GM12875 (cell line): Measurements from ENCODE around the gene RIBC1.
A peak's percentile ranks its signal among the peaks of the same experiment; 100 is the strongest.
"Not testable (repeated sequence)": the region's sequence is repeated elsewhere in the genome, so short reads cannot be mapped to it uniquely, and the experiment has no call there.

Experiments used
- H3K4me3 ChIP-seq: one replicate; pipeline ENCODE4 v1.5.1; 2011; ENCODE audit warnings: low read depth, low read length, control low read depth
- TF ChIP-seq, protein P1 (sequence below): IDR thresholded peaks from 2 replicates; pipeline ENCODE4 v1.5.1; 2011; ENCODE audit warnings: low read depth, mild to moderate bottlenecking, control low read depth, inconsistent platforms, low read length, moderate library complexity, borderline replicate concordance; ENCODE audit not compliant: insufficient read depth

The RIBC1 gene

DNA sequence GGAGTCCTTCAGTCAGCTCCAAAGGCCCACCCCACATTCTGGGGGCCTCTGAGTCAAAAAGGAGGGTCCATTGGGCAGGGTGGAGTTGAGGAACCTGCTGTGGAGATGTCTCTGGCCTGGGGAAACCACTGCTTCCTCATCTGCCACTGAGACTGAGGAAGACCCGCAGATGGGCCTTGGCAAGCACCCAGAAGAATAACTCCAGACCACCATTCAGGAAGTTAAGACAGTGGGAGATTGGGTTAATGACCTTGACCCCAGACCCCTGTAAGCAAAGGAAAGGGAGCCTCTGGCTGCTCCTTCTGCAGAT is 19.6 kb downstream of the RIBC1 start:
- TF ChIP-seq, protein P1, sequence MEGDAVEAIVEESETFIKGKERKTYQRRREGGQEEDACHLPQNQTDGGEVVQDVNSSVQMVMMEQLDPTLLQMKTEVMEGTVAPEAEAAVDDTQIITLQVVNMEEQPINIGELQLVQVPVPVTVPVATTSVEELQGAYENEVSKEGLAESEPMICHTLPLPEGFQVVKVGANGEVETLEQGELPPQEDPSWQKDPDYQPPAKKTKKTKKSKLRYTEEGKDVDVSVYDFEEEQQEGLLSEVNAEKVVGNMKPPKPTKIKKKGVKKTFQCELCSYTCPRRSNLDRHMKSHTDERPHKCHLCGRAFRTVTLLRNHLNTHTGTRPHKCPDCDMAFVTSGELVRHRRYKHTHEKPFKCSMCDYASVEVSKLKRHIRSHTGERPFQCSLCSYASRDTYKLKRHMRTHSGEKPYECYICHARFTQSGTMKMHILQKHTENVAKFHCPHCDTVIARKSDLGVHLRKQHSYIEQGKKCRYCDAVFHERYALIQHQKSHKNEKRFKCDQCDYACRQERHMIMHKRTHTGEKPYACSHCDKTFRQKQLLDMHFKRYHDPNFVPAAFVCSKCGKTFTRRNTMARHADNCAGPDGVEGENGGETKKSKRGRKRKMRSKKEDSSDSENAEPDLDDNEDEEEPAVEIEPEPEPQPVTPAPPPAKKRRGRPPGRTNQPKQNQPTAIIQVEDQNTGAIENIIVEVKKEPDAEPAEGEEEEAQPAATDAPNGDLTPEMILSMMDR = no peak
- peak overlapping the region; percentile 59 for H3K4me3 ChIP-seq

DNA sequence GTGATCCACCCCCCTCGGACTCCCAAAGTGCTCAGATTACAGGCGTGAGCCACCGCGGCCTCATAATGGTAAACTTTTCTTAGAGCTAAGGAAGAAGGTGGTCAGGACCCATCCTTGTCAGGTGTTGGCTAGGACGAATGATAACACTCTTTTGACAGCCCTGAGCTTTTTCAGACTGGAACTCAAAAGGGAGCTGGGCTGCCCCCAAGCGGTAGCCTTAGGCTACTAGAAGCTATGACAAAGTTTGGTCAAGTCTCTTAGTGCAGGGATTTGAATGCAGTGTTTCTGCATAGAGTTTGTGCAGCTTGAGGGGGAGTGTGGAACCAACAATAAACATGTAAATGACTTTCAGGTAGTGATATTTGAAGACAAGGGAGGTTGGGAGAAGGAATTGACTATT is 23.3 kb downstream of the RIBC1 start:
- no peak overlapping the region for H3K4me3 ChIP-seq
- TF ChIP-seq, protein P1 = peak; percentile 77

DNA sequence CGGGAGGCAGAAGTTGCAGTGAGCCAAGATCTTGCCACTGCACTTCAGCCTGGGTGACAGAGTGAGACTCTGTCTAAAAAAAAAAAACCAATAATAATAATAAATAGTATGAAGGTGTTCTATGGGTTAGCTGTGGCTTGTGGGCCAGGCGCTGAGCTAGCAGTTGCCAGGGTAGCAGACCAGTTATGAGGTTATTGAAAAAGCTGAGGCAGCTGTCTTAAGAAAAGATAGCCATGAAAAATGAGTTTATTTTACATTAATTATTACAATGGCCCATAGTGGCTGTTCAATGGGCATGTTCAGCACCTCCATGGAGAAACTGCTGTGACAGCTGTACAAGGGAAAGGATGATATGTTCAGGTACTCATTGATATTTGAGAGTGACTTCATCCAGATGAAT is 24.8 kb downstream of the RIBC1 start:
- TF ChIP-seq, protein P1 = no peak
- no peak overlapping the region for H3K4me3 ChIP-seq

DNA sequence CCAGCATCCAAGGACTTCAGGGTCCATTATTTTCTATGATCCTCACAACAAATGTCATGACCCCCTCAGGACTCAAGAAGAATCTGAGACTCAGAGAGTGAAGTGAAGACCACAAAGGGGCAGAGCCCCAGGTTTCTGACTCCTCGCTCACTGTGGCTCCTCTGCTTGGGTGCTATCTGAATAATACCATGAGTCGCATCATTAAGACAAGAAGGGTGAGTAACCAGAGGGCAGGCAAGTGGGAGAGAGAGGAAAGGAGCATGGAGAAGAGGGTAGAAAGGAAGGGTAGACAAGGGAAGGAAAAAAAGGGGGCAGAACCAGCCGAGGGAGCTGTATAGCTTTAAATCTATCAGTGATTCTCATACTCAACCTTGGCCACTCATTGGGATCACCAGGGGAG is 27.0 kb downstream of the RIBC1 start:
- TF ChIP-seq, protein P1 = no peak
- no peak overlapping the region for H3K4me3 ChIP-seq

DNA sequence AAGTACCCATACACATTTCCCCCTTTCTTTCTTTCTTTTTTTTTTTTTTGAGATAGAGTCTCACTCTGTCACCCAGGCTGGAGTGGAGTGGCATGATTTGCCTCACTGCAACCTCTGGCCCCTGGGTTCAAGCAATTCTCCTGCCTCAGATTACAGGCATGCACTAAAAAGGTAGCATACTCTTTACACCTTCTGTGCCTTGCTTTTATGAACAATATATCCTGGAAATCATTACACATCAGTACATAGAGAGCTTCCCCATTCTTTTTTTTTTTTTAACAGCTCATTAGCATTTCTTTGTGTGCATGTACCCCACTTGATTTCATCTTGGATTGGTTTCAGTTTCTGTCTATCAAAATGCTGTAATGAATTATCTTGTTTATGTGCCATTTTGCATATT is 30.1 kb downstream of the RIBC1 start:
- TF ChIP-seq, protein P1 = no peak
- H3K4me3 ChIP-seq = no peak overlapping the region

DNA sequence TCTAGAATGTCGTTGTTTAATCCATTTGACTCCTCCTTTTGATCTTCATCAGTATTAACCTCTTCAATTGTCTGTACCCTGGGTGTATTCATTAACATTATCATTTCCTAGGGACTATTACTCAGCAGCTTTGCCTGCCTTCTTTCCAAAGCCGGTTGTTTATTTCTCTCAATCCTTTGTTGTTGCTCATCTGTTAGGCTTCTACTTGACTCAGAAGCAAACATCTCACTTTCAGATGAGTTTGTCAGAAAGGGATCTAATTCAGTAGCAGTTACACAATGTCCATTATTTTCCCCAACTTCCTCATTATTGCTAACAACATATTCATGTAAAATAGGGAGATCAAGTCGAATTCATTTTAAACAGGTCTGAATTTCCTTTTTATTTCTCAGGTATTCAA is 33.6 kb downstream of the RIBC1 start:
- TF ChIP-seq, protein P1 = no peak
- no peak overlapping the region for H3K4me3 ChIP-seq

DNA sequence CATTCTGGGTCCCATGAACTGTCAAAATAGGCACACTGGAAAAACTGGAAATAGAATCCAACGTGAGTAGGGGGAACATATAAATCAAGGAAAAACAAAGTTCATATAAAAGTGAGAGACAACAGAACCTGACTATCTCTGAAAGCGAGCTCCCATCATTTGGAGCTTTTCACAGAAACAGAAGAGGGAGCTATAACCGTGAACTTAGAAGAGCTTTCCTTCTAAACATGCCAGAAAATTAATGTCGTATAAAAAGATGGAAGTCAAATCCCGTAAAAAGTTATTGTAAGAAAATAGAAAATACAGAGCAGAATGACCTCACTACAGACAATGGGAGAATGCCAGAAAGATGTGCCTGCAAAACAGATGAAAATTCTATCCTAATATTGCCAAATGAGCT is 35.4 kb downstream of the RIBC1 start:
- no peak overlapping the region for H3K4me3 ChIP-seq
- TF ChIP-seq, protein P1 = no peak

DNA sequence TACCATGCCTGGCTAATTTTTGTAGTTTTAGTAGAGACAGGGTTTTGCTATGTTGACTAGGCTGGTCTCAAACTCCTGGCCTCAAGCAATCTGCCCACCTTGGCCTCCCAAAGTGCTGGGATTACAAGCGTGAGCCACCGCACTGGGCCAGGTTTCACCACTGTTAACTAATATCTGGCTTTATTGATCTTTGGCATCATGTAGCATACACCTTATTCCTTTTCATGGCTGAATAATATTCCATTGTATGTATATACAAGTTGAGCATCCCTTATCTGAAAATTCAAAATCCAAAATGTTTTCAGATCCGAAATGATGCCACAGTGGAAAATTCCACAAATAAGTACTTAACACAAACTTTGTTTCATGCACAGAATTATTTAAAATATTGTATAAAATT is 46.0 kb downstream of the RIBC1 start:
- H3K4me3 ChIP-seq = not testable (repeated sequence)
